ENCODE data around the gene FMNL3.
"Not testable (repeated sequence)": the region's sequence is repeated elsewhere in the genome, so short reads cannot be mapped to it uniquely, and the experiment has no call there.

FMNL3 gene

GRCh38 chr12:49616533-49617219 is 90.5 kb downstream of the FMNL3 start:
- DNase-seq (ENCODE audit: low spot score) = no peak
- ChIA-PET POLR2A (ENCODE audit: low non-redundant PET) (no interaction called here), CTCF (no interaction called here)
- no peak for TF ChIP-seq CTCF (conservative IDR thresholded peaks at IDR 0.05; ENCODE audit: low read depth)
- H3K27ac ChIP-seq = no peak overlapping the region

- ChIA-PET CTCF (no interaction called here), POLR2A (ENCODE audit: low non-redundant PET) (no interaction called here)
- no peak for TF ChIP-seq CTCF (conservative IDR thresholded peaks at IDR 0.05; ENCODE audit: low read depth)
- no peak for DNase-seq (ENCODE audit: low spot score)
- no peak overlapping the region for H3K27ac ChIP-seq
Measured at GRCh38 chr12:49615725-49616124, 91.5 kb downstream of the FMNL3 start.

- CTCF ChIA-PET = interaction anchor here (0.6 to 1.1 kb wide), 3 partner anchors 23 to 290 kb away, joined by 3 read pairs; no protein-coding TSS in a partner anchor
- H3K27ac ChIP-seq = no peak overlapping the region
- DNase-seq (ENCODE audit: low spot score) = no peak
- POLR2A ChIA-PET (ENCODE audit: low non-redundant PET) = no interaction called here
- no peak for TF ChIP-seq CTCF (conservative IDR thresholded peaks at IDR 0.05; ENCODE audit: low read depth)
Measured at GRCh38 chr12:49612210-49612609, 95.0 kb downstream of the FMNL3 start.

GRCh38 chr12:49610785-49611184 is 96.4 kb downstream of the FMNL3 start:
- DNase-seq (ENCODE audit: low spot score); H3K27ac ChIP-seq; POLR2A ChIA-PET (ENCODE audit: low non-redundant PET): not testable (repeated sequence)
- CTCF ChIA-PET = interaction anchor here (0.6 kb wide), 2 partner anchors 209 to 265 kb away, joined by 8 to 9 read pairs; no protein-coding TSS in a partner anchor

- ChIA-PET POLR2A (ENCODE audit: low non-redundant PET) (interaction anchor here (0.7 kb wide), 1 partner anchor 29 kb away, joined by 3 read pairs; no protein-coding TSS in a partner anchor), CTCF (interaction anchor here (0.8 kb wide), 1 partner anchor 13 kb away, joined by 3 read pairs; the partner anchor contains the start of gene PRPF40B)
- H3K27ac ChIP-seq = no peak overlapping the region
- no peak for TF ChIP-seq CTCF (conservative IDR thresholded peaks at IDR 0.05; ENCODE audit: low read depth)
- no peak for DNase-seq (ENCODE audit: low spot score)
Measured at GRCh38 chr12:49609875-49610154, 97.4 kb downstream of the FMNL3 start.

- ChIA-PET CTCF (interaction anchor here (0.8 kb wide), 1 partner anchor 14 kb away, joined by 3 read pairs; the partner anchor contains the start of gene PRPF40B), POLR2A (ENCODE audit: low non-redundant PET) (interaction anchor here (0.7 kb wide), 1 partner anchor 29 kb away, joined by 3 read pairs; no protein-coding TSS in a partner anchor)
- no peak overlapping the region for H3K27ac ChIP-seq
- no peak for TF ChIP-seq CTCF (conservative IDR thresholded peaks at IDR 0.05; ENCODE audit: low read depth)
- DNase-seq (ENCODE audit: low spot score) = no peak
Measured at GRCh38 chr12:49609059-49609874, 97.9 kb downstream of the FMNL3 start.

GRCh38 chr12:49605539-49605938 is 101.7 kb downstream of the FMNL3 start, which contains the start of gene FAM186B:
TSS of gene FAM186B (minus strand) at chr12:49605639. CDS start at chr12:49605477, 162 bp downstream.
- H3K27ac ChIP-seq; POLR2A ChIA-PET (ENCODE audit: low non-redundant PET); DNase-seq (ENCODE audit: low spot score); CTCF ChIA-PET: not testable (repeated sequence)

All from RWPE1 (cell line).